H9 (cell line): ENCODE results near the gene ZNRF4. TPM values are rescaled to one million over a fixed set of nuclear protein-coding genes. Genes with fewer than 3 reads are reported as not detected.

Experiments
- DNase-seq: peaks from one replicate; pipeline ENCODE4 v3.0.0-alpha.2; 2017
- H2AFZ ChIP-seq: one replicate; pipeline ENCODE4 v1.6.1; 2013; ENCODE audit warnings: mild to moderate bottlenecking, low read length, control low read depth, moderate library complexity
- H2AK5ac ChIP-seq: 2 replicates; pipeline ENCODE4 v1.6.1; 2013; ENCODE audit warnings: low read length, control low read depth, mixed read lengths; ENCODE audit not compliant: insufficient read length
- H2BK120ac ChIP-seq: one replicate; pipeline ENCODE4 v1.6.1; 2013; ENCODE audit warnings: low read depth, mild to moderate bottlenecking, low read length, control low read depth, inconsistent platforms; ENCODE audit not compliant: poor library complexity, severe bottlenecking
- H2BK12ac ChIP-seq: 2 replicates; pipeline ENCODE4 v1.6.1; 2013; ENCODE audit warnings: low read length, control low read depth, mixed read lengths, low read depth; ENCODE audit not compliant: insufficient read length
- H2BK15ac ChIP-seq: 2 replicates; pipeline ENCODE4 v1.6.1; 2013; ENCODE audit warnings: low read depth, low read length, control low read depth
- H2BK20ac ChIP-seq: one replicate; pipeline ENCODE4 v1.6.1; 2013; ENCODE audit warnings: low read depth, mild to moderate bottlenecking, low read length, control low read depth, inconsistent platforms; ENCODE audit not compliant: poor library complexity, severe bottlenecking
- H2BK5ac ChIP-seq: 2 replicates; pipeline ENCODE4 v1.6.1; 2013; ENCODE audit warnings: low read length, control low read depth, mixed read lengths; ENCODE audit not compliant: insufficient read length
- H3K14ac ChIP-seq: 2 replicates; pipeline ENCODE4 v1.6.1; 2013; ENCODE audit warnings: low read length, control low read depth; ENCODE audit not compliant: insufficient read depth
- H3K18ac ChIP-seq: 2 replicates; pipeline ENCODE4 v1.6.1; 2013; ENCODE audit warnings: low read depth, mild to moderate bottlenecking, mixed read lengths, low read length, control low read depth; ENCODE audit not compliant: insufficient read length
- H3K23ac ChIP-seq: 2 replicates; pipeline ENCODE4 v1.6.1; 2013; ENCODE audit warnings: low read length, control low read depth, mixed read lengths, low read depth; ENCODE audit not compliant: insufficient read length
- H3K23me2 ChIP-seq: 2 replicates; pipeline ENCODE4 v1.6.1; 2013; ENCODE audit warnings: low read depth, mild to moderate bottlenecking, mixed read lengths, low read length, control low read depth; ENCODE audit not compliant: insufficient read length, poor library complexity, severe bottlenecking
- H3K27ac ChIP-seq: 2 replicates; pipeline ENCODE4 v1.5.1; 2013; ENCODE audit warnings: low read length, control low read depth, mixed read lengths, low read depth; ENCODE audit not compliant: insufficient read length
- H3K27me3 ChIP-seq: 2 replicates; pipeline ENCODE4 v1.6.1; 2013; ENCODE audit warnings: low read length, control low read depth, inconsistent platforms; ENCODE audit not compliant: insufficient read depth
- H3K4ac ChIP-seq: 2 replicates; pipeline ENCODE4 v1.6.1; 2013; ENCODE audit warnings: low read depth, mild to moderate bottlenecking, control low read depth, inconsistent platforms, low read length, moderate library complexity
- H3K4me1 ChIP-seq: 2 replicates; pipeline ENCODE4 v1.6.1; 2013; ENCODE audit warnings: low read length, control low read depth, inconsistent platforms; ENCODE audit not compliant: insufficient read depth
- H3K4me2 ChIP-seq: 2 replicates; pipeline ENCODE4 v1.6.1; 2013; ENCODE audit warnings: low read length, control low read depth, mixed read lengths; ENCODE audit not compliant: insufficient read length, insufficient read depth
- H3K56ac ChIP-seq: 2 replicates; pipeline ENCODE4 v1.6.1; 2013; ENCODE audit warnings: low read depth, mild to moderate bottlenecking, mixed read lengths, low read length, control low read depth; ENCODE audit not compliant: insufficient read length
- H3K79me1 ChIP-seq: 2 replicates; pipeline ENCODE4 v1.6.1; 2013; ENCODE audit warnings: low read depth, mild to moderate bottlenecking, moderate library complexity, low read length, control low read depth, inconsistent platforms; ENCODE audit not compliant: insufficient read depth, poor library complexity, severe bottlenecking
- H3K79me2 ChIP-seq: 2 replicates; pipeline ENCODE4 v1.6.1; 2013; ENCODE audit warnings: low read length, control low read depth, inconsistent platforms; ENCODE audit not compliant: insufficient read depth
- H3K9ac ChIP-seq: 2 replicates; pipeline ENCODE4 v1.6.1; 2013; ENCODE audit warnings: low read length, control low read depth, mixed read lengths; ENCODE audit not compliant: insufficient read length; ENCODE audit errors: extremely low read depth
- H3K9me3 ChIP-seq: one replicate; pipeline ENCODE4 v1.6.1; 2013; ENCODE audit warnings: low read depth, low read length, inconsistent platforms; ENCODE audit not compliant: control insufficient read depth
- H3T11ph ChIP-seq: one replicate; pipeline ENCODE4 v1.6.1; 2013; ENCODE audit warnings: mild to moderate bottlenecking, low read length, control low read depth, inconsistent platforms
- H4K20me1 ChIP-seq: one replicate; pipeline ENCODE4 v1.6.1; 2013; ENCODE audit not compliant: control insufficient read depth, insufficient read length, insufficient read depth
- H4K5ac ChIP-seq: 2 replicates; pipeline ENCODE4 v1.6.1; 2013; ENCODE audit warnings: low read depth, mild to moderate bottlenecking, mixed read lengths, low read length, control low read depth; ENCODE audit not compliant: insufficient read length
- H4K8ac ChIP-seq: replicated peaks from 2 replicates; pipeline ENCODE4 v1.6.1; 2013; ENCODE audit warnings: low read length, control low read depth, mixed read lengths, low read depth; ENCODE audit not compliant: insufficient read length
- H4K91ac ChIP-seq: 2 replicates; pipeline ENCODE4 v1.6.1; 2013; ENCODE audit warnings: low read depth, mild to moderate bottlenecking, moderate library complexity, mixed read lengths, low read length, control low read depth; ENCODE audit not compliant: insufficient read length
- H3K27ac Mint-ChIP-seq, 3 experiments: 2 replicates in 2 of 3; 3 replicates in 1 of 3; pipeline ENCODE4 v1.8.0; 2020 to 2021; ENCODE audit warnings: mixed read lengths in 3 of 3, mild to moderate bottlenecking in 1 of 3, moderate library complexity in 1 of 3
- H3K27me3 Mint-ChIP-seq: 2 replicates; pipeline ENCODE4 v1.8.0; 2021; ENCODE audit warnings: low read depth, mild to moderate bottlenecking, moderate library complexity, mixed read lengths
- H3K36me3 Mint-ChIP-seq, 3 experiments: 2 replicates in 2 of 3; 3 replicates in 1 of 3; pipeline ENCODE4 v1.8.0; 2020 to 2021; ENCODE audit warnings: low read depth in 3 of 3, mixed read lengths in 3 of 3; ENCODE audit not compliant: insufficient read depth in 1 of 3
- H3K4me1 Mint-ChIP-seq, 2 experiments: 2 replicates each; pipeline ENCODE4 v1.8.0; 2020; ENCODE audit warnings: mixed read lengths in 2 of 2
- H3K4me3 Mint-ChIP-seq, 2 experiments: 2 replicates in 1 of 2; 3 replicates in 1 of 2; pipeline ENCODE4 v1.8.0; 2020 to 2021; ENCODE audit warnings: mild to moderate bottlenecking in 2 of 2, mixed read lengths in 2 of 2, moderate library complexity in 1 of 2
- H3K9me3 Mint-ChIP-seq, 2 experiments: 2 replicates in 1 of 2; 3 replicates in 1 of 2; pipeline ENCODE4 v1.8.0; 2020; ENCODE audit warnings: mild to moderate bottlenecking in 2 of 2, mixed read lengths in 2 of 2, moderate library complexity in 1 of 2
- WGBS: extraction: QIAGEN DNeasy Blood & Tissue Kit; methylation state at CpG from one replicate; pipeline ENCODE4 v1.1.7; 2013; ENCODE audit warnings: missing lambda C conversion rate, low lambda C conversion rate, mixed read lengths; ENCODE audit not compliant: insufficient read length; ENCODE audit errors: extremely low coverage; 5-methylcytosine and 5-hydroxymethylcytosine counted together
- total RNA-seq: library from RNA; stranded (reverse); gene quantifications from 2 replicates; pipeline ENCODE4 v1.2.1, GENCODE V29; 2021
- TF ChIP-seq, protein P1 (sequence below): fragments of 200-600 bp; sonication (generic); conservative IDR thresholded peaks from 3 replicates; pipeline ENCODE4 v1.8.0; 2021; ENCODE audit warnings: antibody characterized with exemption, mild to moderate bottlenecking

ZNRF4 gene
- total RNA-seq, 1 experiment from 2014 or later, result not detected

DNA sequence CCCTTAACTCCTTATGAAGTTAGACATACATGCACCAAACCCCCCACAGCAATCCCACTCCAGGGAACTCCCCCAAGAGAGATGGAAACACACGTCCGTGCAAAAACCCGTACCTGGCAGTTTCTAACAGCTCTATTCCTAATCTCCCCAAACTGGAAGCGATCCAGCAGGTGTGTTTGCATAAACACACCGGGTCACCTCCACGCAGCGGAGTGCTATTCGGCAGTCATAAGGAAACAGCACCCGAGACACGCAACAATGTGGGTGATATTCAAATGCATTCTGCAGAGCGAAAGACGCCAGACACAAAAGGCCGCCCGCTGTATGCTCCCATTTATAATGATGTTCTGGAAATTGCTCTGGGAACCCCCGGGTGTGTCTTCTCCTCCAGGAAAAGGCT is 6.8 kb upstream of the ZNRF4 start:
- Histone ChIP-seq H3K79me1 (no peaks in the 10 kb centered on the region), H3K14ac (no peak overlapping the region), H3K4me2 (no peak overlapping the region), H2BK12ac (no peak overlapping the region), H4K91ac (no peak overlapping the region), H3K4ac (no peak overlapping the region), H4K20me1 (no peaks in the 10 kb centered on the region), H4K5ac (no peak overlapping the region), H3K23me2 (no peaks in the 10 kb centered on the region), H3K18ac (no peak overlapping the region), H2AFZ (no peak overlapping the region), H3K27me3 (no peaks in the 10 kb centered on the region), H3K23ac (no peak overlapping the region), H2BK20ac (no peak overlapping the region), H2BK120ac (no peak overlapping the region), H3K4me1 (no peaks in the 10 kb centered on the region), H3K56ac (no peak overlapping the region), H3K79me2 (no peaks in the 10 kb centered on the region), H4K8ac (no peak overlapping the region), H2BK15ac (no peak overlapping the region), H3K9ac (no peak overlapping the region), H3T11ph (no peak overlapping the region), H2BK5ac (no peak overlapping the region), H2AK5ac (no peak overlapping the region), H3K27ac (no peak overlapping the region), H3K9me3 (no peaks in the 10 kb centered on the region)
- TF ChIP-seq, protein P1, sequence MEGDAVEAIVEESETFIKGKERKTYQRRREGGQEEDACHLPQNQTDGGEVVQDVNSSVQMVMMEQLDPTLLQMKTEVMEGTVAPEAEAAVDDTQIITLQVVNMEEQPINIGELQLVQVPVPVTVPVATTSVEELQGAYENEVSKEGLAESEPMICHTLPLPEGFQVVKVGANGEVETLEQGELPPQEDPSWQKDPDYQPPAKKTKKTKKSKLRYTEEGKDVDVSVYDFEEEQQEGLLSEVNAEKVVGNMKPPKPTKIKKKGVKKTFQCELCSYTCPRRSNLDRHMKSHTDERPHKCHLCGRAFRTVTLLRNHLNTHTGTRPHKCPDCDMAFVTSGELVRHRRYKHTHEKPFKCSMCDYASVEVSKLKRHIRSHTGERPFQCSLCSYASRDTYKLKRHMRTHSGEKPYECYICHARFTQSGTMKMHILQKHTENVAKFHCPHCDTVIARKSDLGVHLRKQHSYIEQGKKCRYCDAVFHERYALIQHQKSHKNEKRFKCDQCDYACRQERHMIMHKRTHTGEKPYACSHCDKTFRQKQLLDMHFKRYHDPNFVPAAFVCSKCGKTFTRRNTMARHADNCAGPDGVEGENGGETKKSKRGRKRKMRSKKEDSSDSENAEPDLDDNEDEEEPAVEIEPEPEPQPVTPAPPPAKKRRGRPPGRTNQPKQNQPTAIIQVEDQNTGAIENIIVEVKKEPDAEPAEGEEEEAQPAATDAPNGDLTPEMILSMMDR, result no peak
- no peaks in the 10 kb centered on the region for H3K36me3 Mint-ChIP-seq
- no peak overlapping the region for H3K4me3 Mint-ChIP-seq
- no peak overlapping the region for H3K27ac Mint-ChIP-seq
- peaks cover 0 to 8% of the 10 kb centered on the region in 2 experiments; a peak in 3 of 4 replicates for H3K4me1 Mint-ChIP-seq
- peaks cover 54% of the 10 kb centered on the region for H3K27me3 Mint-ChIP-seq
- peaks cover 0 to 3% of the 10 kb centered on the region in 2 experiments; a peak in 1 of 5 replicates for H3K9me3 Mint-ChIP-seq
- no CpG with 5 or more reads among the region's 15 CpGs for WGBS
- no peak for DNase-seq
